Measurements from ENCODE around the gene VIM.

- TF ChIP-seq CTCF (conservative IDR thresholded peaks at IDR 0.05; ENCODE audit: low read length) (no peak), EZH2phosphoT487 (IDR thresholded peaks at IDR 0.05; ENCODE audit: borderline replicate concordance, low read depth, low read length) (no peak)
These were observed 19.2 kb downstream of the VIM start for GRCh38 chr10:17247210-17247609.
